Measurements from ENCODE around the gene PTPN6.

PTPN6 gene

GRCh38 chr12:6942331-6942665 lies 8.9 kb upstream of the PTPN6 start:
- DNase-seq, result no peak

- peak; percentile 75 for DNase-seq
These were observed 7.8 kb upstream of the PTPN6 start for GRCh38 chr12:6943389-6943721.

- DNase-seq, result peak; percentile 60
These were observed 7.3 kb upstream of the PTPN6 start, which contains the start of the genes C12orf57 and RNU7-1 for GRCh38 chr12:6943722-6944380. Gene C12orf57, plus strand, starts transcription at chr12:6944022. Its CDS starts 100 bp downstream, at chr12:6944122. Gene RNU7-1, plus strand, starts transcription at chr12:6943816.

- DNase-seq, result peak; percentile 48
These were observed 6.6 kb upstream of the PTPN6 start for GRCh38 chr12:6944381-6945186.

- DNase-seq, result no peak
These were observed 5.5 kb upstream of the PTPN6 start for GRCh38 chr12:6945613-6946012.

GRCh38 chr12:6946033-6946919 lies 4.9 kb upstream of the PTPN6 start:
- peak; percentile 61 for DNase-seq

- no peak for DNase-seq
These were observed 4.2 kb upstream of the PTPN6 start for GRCh38 chr12:6946920-6947374.

- DNase-seq, result no peak
These were observed 3.5 kb upstream of the PTPN6 start for GRCh38 chr12:6947615-6948014.

- DNase-seq, result no peak
These were observed 2.1 kb upstream of the PTPN6 start for GRCh38 chr12:6948873-6949594.

- DNase-seq, result no peak
These were observed 755 bp upstream of the PTPN6 start for GRCh38 chr12:6950401-6950801.

- no peak for DNase-seq
These were observed 480 bp downstream of the PTPN6 start for GRCh38 chr12:6951551-6952120.

- no peak for DNase-seq
These were observed 1.1 kb downstream of the PTPN6 start for GRCh38 chr12:6952121-6952862.

- DNase-seq, result no peak
These were observed 1.8 kb downstream of the PTPN6 start for GRCh38 chr12:6952863-6953441.

GRCh38 chr12:6953442-6954315 lies 2.5 kb downstream of the PTPN6 start:
- no peak for DNase-seq

GRCh38 chr12:6954316-6955107 lies 3.4 kb downstream of the PTPN6 start:
- no peak for DNase-seq

- DNase-seq, result no peak
These were observed 4.2 kb downstream of the PTPN6 start for GRCh38 chr12:6955108-6956020.

GRCh38 chr12:6956021-6956727 lies 5.0 kb downstream of the PTPN6 start:
- no peak for DNase-seq

All from NCI-H1436 treated with DMSO at 0.1 percent for 48 hours (cell line).